Ishikawa (cell line): ENCODE data around the gene WDR48.

Experiments
- CEBPB ChIP-seq: IDR thresholded peaks from 2 replicates; pipeline ENCODE4 v1.6.1; 2012
- CREB1 ChIP-seq: IDR thresholded peaks from 2 replicates; pipeline ENCODE4 v1.6.1; 2012; ENCODE audit warnings: low read depth
- EGR1 ChIP-seq: IDR thresholded peaks from 2 replicates; pipeline ENCODE4 v1.6.1; 2012
- EP300 ChIP-seq: IDR thresholded peaks from 2 replicates; pipeline ENCODE4 v1.6.1; 2012; ENCODE audit warnings: borderline replicate concordance
- FOXM1 ChIP-seq: IDR thresholded peaks from 2 replicates; pipeline ENCODE4 v1.6.1; 2012; ENCODE audit warnings: low read depth, borderline replicate concordance
- MAX ChIP-seq: IDR thresholded peaks from 2 replicates; pipeline ENCODE4 v1.6.1; 2012
- NFIC ChIP-seq: IDR thresholded peaks from 2 replicates; pipeline ENCODE4 v1.6.1; 2012
- RAD21 ChIP-seq: IDR thresholded peaks from 2 replicates; pipeline ENCODE4 v1.6.1; 2012; ENCODE audit warnings: low read depth
- REST ChIP-seq: IDR thresholded peaks from 2 replicates; pipeline ENCODE4 v1.6.1; 2012; ENCODE audit warnings: low read depth, mild to moderate bottlenecking
- TAF1 ChIP-seq: IDR thresholded peaks from 2 replicates; pipeline ENCODE4 v1.6.1; 2012; ENCODE audit warnings: low read depth, mild to moderate bottlenecking
- TCF12 ChIP-seq: IDR thresholded peaks from 2 replicates; pipeline ENCODE4 v1.6.1; 2012; ENCODE audit warnings: low read depth
- TEAD4 ChIP-seq: IDR thresholded peaks from 2 replicates; pipeline ENCODE4 v1.6.1; 2012
- USF1 ChIP-seq: IDR thresholded peaks from 2 replicates; pipeline ENCODE4 v1.6.1; 2012
- YY1 ChIP-seq: IDR thresholded peaks from 2 replicates; pipeline ENCODE4 v1.6.1; 2012; ENCODE audit warnings: low read depth
- ZBTB7A ChIP-seq: IDR thresholded peaks from 2 replicates; pipeline ENCODE4 v1.6.1; 2012; ENCODE audit warnings: low read depth

The WDR48 gene

GRCh38 chr3:39127269-39127907 is 75.6 kb downstream of the WDR48 start:
- TF ChIP-seq TEAD4 = no peak

DNA sequence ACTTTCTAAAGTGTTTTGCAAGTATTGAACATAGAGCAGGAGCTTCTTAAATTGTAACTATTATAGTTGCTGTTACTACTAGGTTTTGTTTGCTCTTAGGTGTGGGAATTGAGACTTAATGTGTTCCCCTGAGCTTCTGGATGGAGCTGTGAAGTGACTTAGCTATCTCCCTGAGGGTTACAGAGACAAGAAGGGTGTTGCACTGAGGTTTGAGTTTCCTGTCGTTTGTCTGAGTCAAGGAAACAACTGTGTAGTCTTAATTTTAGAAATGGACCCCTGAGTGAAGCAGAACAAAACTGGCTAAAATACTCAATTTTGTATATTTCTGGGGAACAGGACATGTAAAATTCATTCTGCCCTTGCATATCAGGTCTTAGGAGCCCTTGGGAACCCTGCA is 76.1 kb downstream of the WDR48 start:
- TF ChIP-seq MAX (no peak), ZBTB7A (no peak), EP300 (no peak), YY1 (no peak), REST (no peak), RAD21 (no peak), TAF1 (no peak), FOXM1 (no peak), EGR1 (no peak), TCF12 (no peak), NFIC (no peak), CREB1 (no peak), CEBPB (no peak), USF1 (no peak), TEAD4 (no peak)

- TF ChIP-seq REST (no peak), FOXM1 (no peak), YY1 (no peak), TCF12 (no peak), TAF1 (no peak), NFIC (no peak), EP300 (no peak), CREB1 (no peak), CEBPB (no peak), USF1 (no peak), RAD21 (no peak), MAX (no peak), TEAD4 (no peak), EGR1 (no peak)
Observed at GRCh38 chr3:39128951-39129350, 77.1 kb downstream of the WDR48 start.

DNA sequence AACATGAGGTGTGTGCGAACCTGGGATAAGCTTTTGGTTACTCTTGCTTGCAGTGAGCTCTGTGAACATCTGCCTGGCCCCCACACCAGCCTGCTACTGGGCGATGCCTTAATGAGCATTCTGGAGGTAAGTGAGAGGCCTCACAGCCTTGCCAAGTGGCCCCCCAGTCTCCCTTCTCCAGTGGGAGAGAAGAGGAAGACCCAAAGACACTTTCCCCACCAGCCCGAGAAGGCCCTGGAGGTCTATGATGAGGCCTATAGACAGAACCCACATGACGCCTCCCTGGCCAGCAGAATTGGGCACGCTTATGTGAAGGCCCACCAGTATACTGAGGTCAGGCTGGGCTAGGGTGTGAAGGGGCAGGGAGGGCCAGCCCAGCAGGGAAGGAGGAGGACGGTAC is 78.2 kb downstream of the WDR48 start:
- TF ChIP-seq YY1 (no peak), USF1 (no peak), TAF1 (no peak), ZBTB7A (no peak), RAD21 (no peak), NFIC (no peak), CREB1 (no peak), REST (no peak)
